Sigmoid colon (tissue), 3 donors: ENCODE data around the gene VRK1.

ENCODE experiments used
- CTCF ChIP-seq, 4 experiments: fragments of 450-650 bp in 3 of 4; fragments of 200-600 bp in 1 of 4; IDR thresholded peaks; one replicate each; pipeline ENCODE4 v1.5.1; 2016 to 2019; ENCODE audit warnings: antibody characterized with exemption in 4 of 4, mild to moderate bottlenecking in 3 of 4, moderate library complexity in 2 of 4
- POLR2A ChIP-seq, 2 donors: fragments of 450-650 bp; IDR thresholded peaks; one replicate each; pipeline ENCODE4 v1.6.1; 2016; ENCODE audit warnings: antibody characterized with exemption in 2 of 2, mild to moderate bottlenecking in 2 of 2, moderate library complexity in 2 of 2

- TF ChIP-seq POLR2A (IDR thresholded peaks at IDR 0.05) (no peak), CTCF (IDR thresholded peaks at IDR 0.05) (no peak)
Measured at GRCh38 chr14:96748362-96748761, 48.8 kb upstream of the VRK1 start.
